Duodenal mucosa (tissue), 2 donors: ENCODE measurements around the gene BEST2.

Source experiments
- H3K27ac ChIP-seq: one replicate; pipeline ENCODE4 v1.7.0; 2013; ENCODE audit warnings: low read depth, low read length
- H3K27me3 ChIP-seq, 2 donors: one replicate each; pipeline ENCODE4 v1.7.0; 2013; ENCODE audit warnings: low read length in 2 of 2, control low read depth in 1 of 2; ENCODE audit not compliant: insufficient read depth in 2 of 2, control insufficient read depth in 1 of 2
- H3K36me3 ChIP-seq, 2 donors: one replicate each; pipeline ENCODE4 v1.7.0; 2013; ENCODE audit warnings: low read length in 2 of 2, control low read depth in 1 of 2; ENCODE audit not compliant: insufficient read depth in 2 of 2, control insufficient read depth in 1 of 2
- H3K4me1 ChIP-seq, 2 donors: one replicate each; pipeline ENCODE4 v1.7.0; 2013; ENCODE audit warnings: low read length in 2 of 2, control low read depth in 1 of 2; ENCODE audit not compliant: insufficient read depth in 2 of 2, control insufficient read depth in 1 of 2
- H3K4me3 ChIP-seq, 2 donors: one replicate each; pipeline ENCODE4 v1.7.0; 2013; ENCODE audit warnings: low read length in 2 of 2, low read depth in 1 of 2
- H3K9ac ChIP-seq, 2 donors: one replicate each; pipeline ENCODE4 v1.7.0; 2013; ENCODE audit warnings: low read length in 2 of 2, low read depth in 1 of 2
- H3K9me3 ChIP-seq, 2 donors: one replicate each; pipeline ENCODE4 v1.7.0; 2013; ENCODE audit warnings: low read length in 2 of 2, control low read depth in 1 of 2; ENCODE audit not compliant: control insufficient read depth in 1 of 2

The BEST2 gene

GRCh38 chr19:12750851-12751250 lies 740 bp upstream of the BEST2 start:
- Histone ChIP-seq H3K27ac (no peak overlapping the region), H3K9me3 (peaks cover 4 to 8% of the 10 kb centered on the region in 2 donors), H3K36me3 (peaks cover 15 to 20% of the 10 kb centered on the region in 2 donors), H3K4me1 (no peaks in the 10 kb centered on the region), H3K27me3 (peaks cover 6 to 23% of the 10 kb centered on the region in 2 donors), H3K4me3 (no peak overlapping the region), H3K9ac (no peak overlapping the region)

GRCh38 chr19:12752056-12752781 lies 628 bp downstream of the BEST2 start:
- no peak overlapping the region for H3K9ac ChIP-seq
- H3K4me1 ChIP-seq = no peaks in the 10 kb centered on the region
- peaks cover 6 to 23% of the 10 kb centered on the region in 2 donors for H3K27me3 ChIP-seq
- peaks cover 11% of the 10 kb centered on the region in 2 donors for H3K36me3 ChIP-seq
- H3K9me3 ChIP-seq = peaks cover 4 to 5% of the 10 kb centered on the region in 2 donors
- H3K4me3 ChIP-seq = no peak overlapping the region
- no peak overlapping the region for H3K27ac ChIP-seq

- Histone ChIP-seq H3K9ac (no peak overlapping the region), H3K36me3 (no peaks in the 10 kb centered on the region)
These were observed 3.0 kb downstream of the BEST2 start for GRCh38 chr19:12754465-12755196.

GRCh38 chr19:12756150-12756883 lies 4.7 kb downstream of the BEST2 start:
- Histone ChIP-seq H3K4me1 (peaks cover 0 to 7% of the 10 kb centered on the region in 2 donors), H3K36me3 (no peaks in the 10 kb centered on the region), H3K4me3 (no peak overlapping the region), H3K9ac (no peak overlapping the region), H3K27ac (no peak overlapping the region), H3K9me3 (no peaks in the 10 kb centered on the region), H3K27me3 (peaks cover 5 to 7% of the 10 kb centered on the region in 2 donors)

More at GRCh38 chr19:12754465-12755196, 3.0 kb downstream of the BEST2 start:
- Histone ChIP-seq H3K4me1 (peaks cover 0 to 7% of the 10 kb centered on the region in 2 donors), H3K27me3 (peaks cover 6 to 22% of the 10 kb centered on the region in 2 donors), H3K4me3 (no peak overlapping the region), H3K9me3 (no peaks in the 10 kb centered on the region), H3K27ac (no peak overlapping the region)

- no peaks in the 10 kb centered on the region for H3K27me3 ChIP-seq
- peak overlapping the region in 1 of 2 donors; percentile 43 for H3K9ac ChIP-seq
- H3K27ac ChIP-seq = no peak overlapping the region
- peaks cover 0 to 7% of the 10 kb centered on the region in 2 donors for H3K4me1 ChIP-seq
- peaks cover 0 to 5% of the 10 kb centered on the region in 2 donors for H3K36me3 ChIP-seq
- peak overlapping the region; percentile 47 to 48 for H3K4me3 ChIP-seq
- H3K9me3 ChIP-seq = no peaks in the 10 kb centered on the region
These were observed 6.1 kb downstream of the BEST2 start for GRCh38 chr19:12757544-12758274.

DNA sequence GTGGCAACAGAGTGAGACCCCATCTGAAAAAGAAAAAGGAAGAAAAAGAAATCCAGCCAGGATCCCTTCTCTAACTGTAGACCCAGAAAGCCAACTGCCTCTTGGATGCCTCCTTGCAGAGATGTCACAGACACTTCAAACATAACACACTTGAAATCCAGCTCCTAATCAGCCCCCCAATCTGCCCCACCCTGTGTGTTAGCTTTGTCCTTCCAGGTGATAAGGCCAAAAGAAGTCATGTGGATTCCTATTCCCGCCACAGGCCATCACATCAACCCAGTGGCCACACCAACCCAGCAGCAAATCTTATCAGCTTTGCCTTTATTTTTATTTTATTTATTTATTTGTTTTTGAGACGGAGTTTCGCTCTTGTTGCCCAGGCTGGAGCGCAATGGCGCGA lies 8.1 kb downstream of the BEST2 start:
- H3K4me3 ChIP-seq = no peak overlapping the region
- no peaks in the 10 kb centered on the region for H3K9me3 ChIP-seq
- no peak overlapping the region for H3K9ac ChIP-seq
- peaks cover 0 to 16% of the 10 kb centered on the region in 2 donors for H3K36me3 ChIP-seq
- no peak overlapping the region for H3K27ac ChIP-seq
- no peaks in the 10 kb centered on the region for H3K27me3 ChIP-seq
- peaks cover 0 to 7% of the 10 kb centered on the region in 2 donors for H3K4me1 ChIP-seq

DNA sequence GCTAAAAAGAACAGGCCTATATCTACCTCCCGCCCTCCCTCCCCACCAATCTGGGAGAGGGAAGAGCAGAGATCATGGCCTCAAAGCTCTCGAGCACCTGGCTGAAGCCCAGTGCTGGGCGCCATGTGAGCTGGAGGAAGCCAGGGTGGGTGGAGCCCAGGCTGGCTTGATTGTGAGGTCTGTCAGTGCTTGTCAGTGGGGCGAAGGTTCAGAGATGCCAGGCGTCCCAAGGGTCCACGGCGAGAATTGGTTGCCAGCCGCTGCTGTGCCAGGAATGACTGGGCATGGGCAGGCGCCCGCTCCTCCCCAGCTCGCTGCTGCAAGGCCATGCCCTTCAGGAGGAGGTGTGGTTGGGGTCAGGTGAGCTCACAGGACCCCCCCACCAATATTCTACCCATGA lies 11.5 kb downstream of the BEST2 start:
- Histone ChIP-seq H3K36me3 (peaks cover 0 to 38% of the 10 kb centered on the region in 2 donors), H3K9me3 (no peaks in the 10 kb centered on the region), H3K27me3 (no peaks in the 10 kb centered on the region), H3K9ac (no peak overlapping the region), H3K4me1 (peaks cover 0 to 4% of the 10 kb centered on the region in 2 donors), H3K4me3 (no peak overlapping the region), H3K27ac (no peak overlapping the region)

GRCh38 chr19:12764698-12765097 lies 13.1 kb downstream of the BEST2 start:
- peaks cover 0 to 4% of the 10 kb centered on the region in 2 donors for H3K4me1 ChIP-seq
- H3K4me3 ChIP-seq = no peak overlapping the region
- H3K9ac ChIP-seq = no peak overlapping the region
- no peak overlapping the region for H3K27ac ChIP-seq
- H3K9me3 ChIP-seq = no peaks in the 10 kb centered on the region
- H3K27me3 ChIP-seq = no peaks in the 10 kb centered on the region
- H3K36me3 ChIP-seq = peaks cover 0 to 39% of the 10 kb centered on the region in 2 donors

DNA sequence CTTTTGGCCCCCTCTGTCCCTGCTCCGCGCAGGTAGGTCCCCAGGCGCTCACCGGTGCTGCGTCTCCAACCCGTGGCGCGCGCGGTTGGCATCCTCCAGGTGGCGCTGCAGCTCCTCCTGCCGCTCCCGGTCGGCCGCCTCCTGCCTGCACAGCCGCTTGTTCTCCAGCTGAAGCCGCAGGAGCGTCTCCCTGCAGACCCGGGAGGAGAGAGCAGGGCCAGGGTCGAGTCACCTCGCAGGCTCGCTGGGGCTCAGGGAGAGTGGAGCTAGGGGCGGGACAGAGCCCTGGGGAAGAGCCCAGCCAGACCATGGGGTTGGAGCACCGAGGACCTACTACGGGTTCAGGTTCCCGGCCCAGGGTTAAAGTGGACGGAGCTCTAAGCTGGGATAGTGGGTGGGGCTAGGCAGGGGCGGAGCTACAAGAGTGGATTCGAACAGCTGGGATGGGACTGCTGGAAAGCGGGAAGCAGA lies 14.5 kb downstream of the BEST2 start:
- Histone ChIP-seq H3K9ac (peak overlapping the region in 1 of 2 donors; percentile 23), H3K27ac (peak overlapping the region; percentile 42), H3K4me1 (peaks cover 4 to 9% of the 10 kb centered on the region in 2 donors), H3K9me3 (no peaks in the 10 kb centered on the region), H3K36me3 (peaks cover 4 to 43% of the 10 kb centered on the region in 2 donors), H3K4me3 (peak overlapping the region; percentile 59 to 61), H3K27me3 (no peaks in the 10 kb centered on the region)
